H1 (cell line): ENCODE results near the gene STXBP5. TPM values are rescaled to one million over a fixed set of nuclear protein-coding genes. Genes with fewer than 3 reads are reported as not detected.

Source experiments
- CTCF ChIA-PET: fragments of 300-600 bp; sonication (Branson Sonifier 250); formaldehyde crosslinking; loops from one replicate; lab custom pipeline; 2021; ENCODE audit not compliant: partially characterized antibody; lab: Charles Lee
- POLR2A ChIA-PET: fragments of 300-600 bp; sonication (Branson Sonifier 250); formaldehyde crosslinking; loops from one replicate; lab custom pipeline; 2021; ENCODE audit warnings: inconsistent platforms; ENCODE audit not compliant: partially characterized antibody; lab: Charles Lee
- DNase-seq, 2 experiments: peaks; one replicate each; pipeline versions ENCODE4 v3.0.0 to v3.0.0-alpha.2; 2010 to 2022; ENCODE audit warnings: low spot score in 2 of 2, low read depth in 1 of 2, mixed read lengths in 1 of 2
- FAIRE-seq: peaks from 2 replicates; lab custom pipeline; 2011; peaks lifted over from hg19 to GRCh38; lab: Jason Lieb, UNC
- H2AFZ ChIP-seq: 2 replicates; pipeline ENCODE4 v1.8.1; 2012; ENCODE audit warnings: low read length, inconsistent platforms
- H2AK5ac ChIP-seq: 2 replicates; pipeline ENCODE4 v1.6.1; 2013; ENCODE audit warnings: low read depth, low read length
- H2BK120ac ChIP-seq: replicated peaks from 2 replicates; pipeline ENCODE3; 2013; ENCODE audit warnings: low read depth, low read length, inconsistent platforms
- H2BK12ac ChIP-seq: 2 replicates; pipeline ENCODE4 v1.6.1; 2013; ENCODE audit warnings: low read depth, low read length
- H2BK15ac ChIP-seq: 2 replicates; pipeline ENCODE4 v1.6.1; 2013; ENCODE audit warnings: low read length
- H2BK20ac ChIP-seq: 2 replicates; pipeline ENCODE4 v1.6.1; 2013; ENCODE audit warnings: low read length
- H2BK5ac ChIP-seq: 2 replicates; pipeline ENCODE4 v1.6.1; 2013; ENCODE audit warnings: low read depth, low read length
- H3K14ac ChIP-seq: 2 replicates; pipeline ENCODE4 v1.6.1; 2013; ENCODE audit warnings: inconsistent platforms; ENCODE audit not compliant: insufficient read length
- H3K18ac ChIP-seq: 2 replicates; pipeline ENCODE4 v1.6.1; 2013; ENCODE audit warnings: low read length; ENCODE audit errors: extremely low read depth
- H3K23ac ChIP-seq: 2 replicates; pipeline ENCODE4 v1.6.1; 2013; ENCODE audit warnings: inconsistent platforms; ENCODE audit not compliant: insufficient read length
- H3K23me2 ChIP-seq: 2 replicates; pipeline ENCODE4 v1.6.1; 2013; ENCODE audit warnings: low read depth, low read length
- H3K27ac ChIP-seq: 2 replicates; pipeline ENCODE4 v1.6.1; 2011; ENCODE audit warnings: low read depth, low read length, inconsistent platforms
- H3K27me3 ChIP-seq, 4 experiments: replicated peaks in 1 of 4; 1 replicate in 1 of 4; 2 replicates in 3 of 4; pipeline versions ENCODE4 v1.6.1 to v1.8.1; 2011 to 2013; ENCODE audit warnings: low read length in 3 of 4, mild to moderate bottlenecking in 3 of 4, inconsistent platforms in 2 of 4, mixed read lengths in 2 of 4, moderate library complexity in 1 of 4; ENCODE audit not compliant: control insufficient read depth in 3 of 4, insufficient read depth in 3 of 4; ENCODE audit errors: extremely low read depth in 1 of 4
- H3K36me3 ChIP-seq, 4 experiments: 2 replicates each; pipeline versions ENCODE4 v1.6.1 to v1.8.1; 2011 to 2013; ENCODE audit warnings: mild to moderate bottlenecking in 4 of 4, low read length in 3 of 4, moderate library complexity in 2 of 4, control low read depth in 1 of 4, inconsistent platforms in 1 of 4; ENCODE audit not compliant: insufficient read depth in 4 of 4, control insufficient read depth in 2 of 4
- H3K4ac ChIP-seq: replicated peaks from 2 replicates; pipeline ENCODE3; 2013; ENCODE audit warnings: low read length, low read depth, mixed read lengths, inconsistent platforms; ENCODE audit not compliant: insufficient read length
- H3K4me1 ChIP-seq, 4 experiments: replicated peaks in 1 of 4; 1 replicate in 1 of 4; 2 replicates in 3 of 4; pipeline versions ENCODE4 v1.6.1 to v1.8.1; 2011 to 2013; ENCODE audit warnings: low read length in 3 of 4, inconsistent platforms in 2 of 4, mixed read lengths in 1 of 4; ENCODE audit not compliant: insufficient read depth in 4 of 4, control insufficient read depth in 3 of 4
- H3K4me2 ChIP-seq, 2 experiments: 2 replicates each; pipeline versions ENCODE4 v1.6.1 to v1.8.1; 2011 to 2013; ENCODE audit warnings: low read depth in 2 of 2, low read length in 2 of 2, control low read depth in 1 of 2, inconsistent platforms in 1 of 2, mild to moderate bottlenecking in 1 of 2; ENCODE audit not compliant: insufficient read depth in 1 of 2
- H3K4me3 ChIP-seq, 4 experiments: fragments of 200-600, 300-600 bp in 1 of 4; sonication (generic), shearing (Covaris generic), sonication (Bioruptor Twin) in 1 of 4; 2 replicates each; pipeline versions ENCODE4 v1.5.1 to v1.8.1; 2011 to 2016; ENCODE audit warnings: low read length in 4 of 4, low read depth in 3 of 4, control low read depth in 2 of 4, inconsistent platforms in 2 of 4, mild to moderate bottlenecking in 2 of 4, mixed read lengths in 1 of 4, moderate library complexity in 1 of 4; ENCODE audit not compliant: insufficient read depth in 2 of 4; ENCODE audit errors: extremely low read depth in 1 of 4
- H3K56ac ChIP-seq: replicated peaks from 2 replicates; pipeline ENCODE3; 2013; ENCODE audit warnings: low read depth, mild to moderate bottlenecking, mixed read lengths, low read length, inconsistent platforms; ENCODE audit not compliant: insufficient read length
- H3K79me1 ChIP-seq: 2 replicates; pipeline ENCODE4 v1.6.1; 2013; ENCODE audit warnings: low read depth, low read length, control low read depth
- H3K79me2 ChIP-seq, 2 experiments: 2 replicates each; pipeline versions ENCODE4 v1.6.1 to v1.8.1; 2012 to 2013; ENCODE audit warnings: low read length in 2 of 2, mild to moderate bottlenecking in 2 of 2, inconsistent platforms in 1 of 2; ENCODE audit not compliant: insufficient read depth in 2 of 2, control insufficient read depth in 1 of 2
- H3K9ac ChIP-seq, 4 experiments: replicated peaks in 1 of 4; 1 replicate in 1 of 4; 2 replicates in 3 of 4; pipeline versions ENCODE4 v1.6.1 to v1.8.1; 2011 to 2013; ENCODE audit warnings: low read depth in 3 of 4, low read length in 3 of 4, control low read depth in 2 of 4, mild to moderate bottlenecking in 2 of 4, moderate library complexity in 2 of 4, inconsistent platforms in 1 of 4; ENCODE audit errors: extremely low read depth in 1 of 4
- H3K9me3 ChIP-seq, 2 experiments: 2 replicates each; pipeline versions ENCODE4 v1.6.1 to v1.8.1; 2012 to 2013; ENCODE audit warnings: mild to moderate bottlenecking in 2 of 2, moderate library complexity in 2 of 2, control low read depth in 1 of 2, inconsistent platforms in 1 of 2, low read depth in 1 of 2, low read length in 1 of 2, mixed read lengths in 1 of 2; ENCODE audit not compliant: insufficient read depth in 2 of 2
- H4K20me1 ChIP-seq, 2 experiments: replicated peaks in 1 of 2; 2 replicates each; pipeline versions ENCODE3 to v1.8.1; 2011 to 2013; ENCODE audit warnings: inconsistent platforms in 2 of 2, low read length in 2 of 2, mild to moderate bottlenecking in 1 of 2; ENCODE audit not compliant: insufficient read depth in 2 of 2, control insufficient read depth in 1 of 2
- H4K5ac ChIP-seq: 2 replicates; pipeline ENCODE4 v1.6.1; 2013; ENCODE audit warnings: low read length, low read depth, mixed read lengths, inconsistent platforms; ENCODE audit not compliant: insufficient read length
- H4K8ac ChIP-seq: 2 replicates; pipeline ENCODE4 v1.8.0; 2013; ENCODE audit warnings: mild to moderate bottlenecking, moderate library complexity, low read length, inconsistent platforms; ENCODE audit not compliant: insufficient read depth; ENCODE audit errors: extremely low read depth
- H4K91ac ChIP-seq: replicated peaks from 2 replicates; pipeline ENCODE3; 2013; ENCODE audit warnings: low read length, mixed read lengths, inconsistent platforms; ENCODE audit not compliant: insufficient read length
- CTBP2 ChIP-seq: IDR thresholded peaks from 2 replicates; pipeline ENCODE4 v1.7.0; 2011; ENCODE audit warnings: borderline replicate concordance, mild to moderate bottlenecking, moderate library complexity, mixed read lengths, low read length; ENCODE audit not compliant: insufficient read depth, insufficient read length
- EGR1 ChIP-seq: IDR thresholded peaks from 2 replicates; pipeline ENCODE4 v1.6.1; 2011; ENCODE audit warnings: low read depth, low read length, borderline replicate concordance
- HDAC6 ChIP-seq: IDR thresholded peaks from one replicate; pipeline ENCODE4 v1.7.1; 2012; ENCODE audit warnings: low read depth, mild to moderate bottlenecking, inconsistent platforms, low read length, moderate library complexity
- KDM1A ChIP-seq: fragments of 200-600, 300-600 bp; sonication (generic); IDR thresholded peaks from 2 replicates; pipeline ENCODE4 v1.7.1; 2016; ENCODE audit warnings: mild to moderate bottlenecking, low read length, borderline replicate concordance
- MAFK ChIP-seq: IDR thresholded peaks from 2 replicates; pipeline ENCODE4 v1.6.1; 2012; ENCODE audit warnings: low read depth, mild to moderate bottlenecking, improper control_type of control experiment, low read length
- NRF1 ChIP-seq: IDR thresholded peaks from 2 replicates; pipeline ENCODE4 v1.6.1; 2011; ENCODE audit warnings: mild to moderate bottlenecking, low read depth, low read length, improper control_type of control experiment
- SIRT6 ChIP-seq: IDR thresholded peaks from one replicate; pipeline ENCODE4 v1.7.1; 2012; ENCODE audit warnings: low read length, inconsistent platforms
- WGBS, 2 experiments: shearing (Covaris generic) in 1 of 2; methylation state at CpG; one replicate each; pipeline versions ENCODE4 v1.1.6 to v1.1.7; 2013 to 2015; ENCODE audit warnings: low lambda C conversion rate in 2 of 2, mixed read lengths in 2 of 2, inconsistent platforms in 1 of 2, low coverage in 1 of 2, missing lambda C conversion rate in 1 of 2; ENCODE audit not compliant: insufficient replicate concordance in 2 of 2, insufficient coverage in 1 of 2, insufficient read length in 1 of 2; ENCODE audit errors: extremely low coverage in 1 of 2, missing lambda C conversion rate in 1 of 2; 5-methylcytosine and 5-hydroxymethylcytosine counted together
- polyA plus RNA-seq, 7 experiments: library from polyadenylated mRNA; depleted of rRNA in 3 of 7; stranded (reverse) in 5 of 7; unstranded in 2 of 7; fragments of >200 nt in 5 of 7; fragments of 200-250 nt in 2 of 7; gene quantifications; 1 replicate in 5 of 7; 2 replicates in 1 of 7; 4 replicates in 1 of 7; pipeline versions ENCODE4 v1.2.1 to v1.2.3, GENCODE V29; 2011 to 2013; ENCODE audit warnings: missing spikeins in 2 of 7, mixed read lengths in 2 of 7
- total RNA-seq: library from RNA; stranded (reverse); fragmentation: NEBNext Ultra II Directional; extraction: Animal tissue kit (Norgen Biotek cat#: 25700); gene quantifications from 2 replicates; pipeline ENCODE4 v1.2.1, GENCODE V29; 2021

The STXBP5 gene
- total and polyA plus RNA-seq, 2 of the 8 experiments (the other 6 are each of a cell fraction or from before 2014, with no cell fraction given), result 2.7 to 10.8 TPM

- Histone ChIP-seq H3K36me3 (peaks cover 0 to 5% (median 2%) of the 10 kb centered on the region in 4 experiments; a peak in 4 of 8 replicates), H3K4ac (no peak overlapping the region), H3K9ac (no peak overlapping the region), H3K79me1 (no peaks in the 10 kb centered on the region), H4K5ac (no peak overlapping the region), H3K4me3 (no peak overlapping the region), H3K18ac (no peak overlapping the region), H3K27ac (no peak overlapping the region), H3K27me3 (no peaks in the 10 kb centered on the region), H3K4me1 (no peaks in the 10 kb centered on the region), H2BK20ac (no peak overlapping the region), H2AK5ac (no peak overlapping the region), H2BK12ac (no peak overlapping the region), H3K56ac (no peak overlapping the region), H4K8ac (no peak overlapping the region), H2BK5ac (no peak overlapping the region), H3K9me3 (peaks cover 0 to 5% of the 10 kb centered on the region in 2 experiments; a peak in 2 of 4 replicates), H3K23ac (no peak overlapping the region), H2BK120ac (no peak overlapping the region), H2BK15ac (no peak overlapping the region), H4K91ac (no peak overlapping the region), H3K14ac (no peak overlapping the region), H4K20me1 (no peaks in the 10 kb centered on the region), H3K23me2 (no peaks in the 10 kb centered on the region), H2AFZ (no peak overlapping the region), H3K4me2 (no peak overlapping the region), H3K79me2 (no peaks in the 10 kb centered on the region)
- FAIRE-seq, result no peak
- ChIA-PET CTCF (no interaction called here), POLR2A (no interaction called here)
- no peak for DNase-seq
- 93% methylated on average over 3 of the region's 3 CpGs; no CpG with 5 or more reads in 1 of the 2 experiments for WGBS, 2 experiments
- no peak for TF ChIP-seq SIRT6
- TF ChIP-seq MAFK, result no peak
- TF ChIP-seq CTBP2, result no peak
- no peak for TF ChIP-seq NRF1
- no peak for TF ChIP-seq KDM1A
- no peak for TF ChIP-seq HDAC6
- no peak for TF ChIP-seq EGR1
These were observed 93.6 kb downstream of the STXBP5 start for GRCh38 chr6:147297663-147298316.
